ENCODE data around the gene TTLL11. TPM values are rescaled to one million over a fixed set of nuclear protein-coding genes. Genes with fewer than 3 reads are reported as not detected.

The TTLL11 gene
- total RNA-seq, 6 experiments from 2014 or later: 6.9 to 10.2 (median 8.3) TPM

DNA sequence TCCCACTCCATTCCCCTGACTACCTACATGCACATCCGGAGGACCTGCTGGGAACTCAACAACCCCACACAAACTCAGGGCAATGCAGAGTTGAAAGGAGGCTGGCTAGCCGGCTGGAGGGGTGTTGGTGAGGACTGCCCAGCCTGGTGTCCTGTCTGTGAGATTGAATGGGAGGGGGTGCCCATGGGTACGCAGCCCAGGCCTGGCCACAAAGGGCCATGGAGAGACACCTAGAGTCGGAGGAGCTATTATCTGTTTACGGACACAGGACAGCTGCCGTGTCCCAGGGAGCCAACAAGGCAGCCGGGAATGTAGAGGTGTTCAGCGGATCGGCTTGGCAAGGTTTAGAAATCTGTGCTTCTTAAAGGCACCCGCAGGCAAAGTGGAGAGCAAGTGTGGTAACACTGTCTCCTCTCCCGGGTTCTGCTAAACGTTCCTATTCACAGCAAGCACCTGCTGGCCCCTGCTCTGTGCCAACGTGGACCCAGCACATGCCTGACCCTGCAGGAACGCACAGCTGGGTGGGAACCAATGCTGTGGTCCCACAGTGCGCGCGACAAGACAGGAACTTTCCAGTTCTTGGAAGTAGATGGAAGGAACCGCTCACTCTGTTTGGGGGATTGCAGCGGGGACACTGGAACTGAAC, 275.0 kb downstream of the TTLL11 start:
- no peaks in the 10 kb centered on the region for H3K36me3 Mint-ChIP-seq (ENCODE audit: low read depth)
- H3K27me3 Mint-ChIP-seq (ENCODE audit: insufficient read depth): peaks cover 14% of the 10 kb centered on the region
- H3K4me1 Mint-ChIP-seq (ENCODE audit: low read depth): peaks cover 10% of the 10 kb centered on the region; the same call in 1 of the 2 replicates
- H3K9me3 Mint-ChIP-seq: no peaks in the 10 kb centered on the region
- no peak overlapping the region for H3K27ac Mint-ChIP-seq
- DNase-seq: no peak
- H3K4me3 Mint-ChIP-seq: no peak overlapping the region
- TF ChIP-seq, protein P1, sequence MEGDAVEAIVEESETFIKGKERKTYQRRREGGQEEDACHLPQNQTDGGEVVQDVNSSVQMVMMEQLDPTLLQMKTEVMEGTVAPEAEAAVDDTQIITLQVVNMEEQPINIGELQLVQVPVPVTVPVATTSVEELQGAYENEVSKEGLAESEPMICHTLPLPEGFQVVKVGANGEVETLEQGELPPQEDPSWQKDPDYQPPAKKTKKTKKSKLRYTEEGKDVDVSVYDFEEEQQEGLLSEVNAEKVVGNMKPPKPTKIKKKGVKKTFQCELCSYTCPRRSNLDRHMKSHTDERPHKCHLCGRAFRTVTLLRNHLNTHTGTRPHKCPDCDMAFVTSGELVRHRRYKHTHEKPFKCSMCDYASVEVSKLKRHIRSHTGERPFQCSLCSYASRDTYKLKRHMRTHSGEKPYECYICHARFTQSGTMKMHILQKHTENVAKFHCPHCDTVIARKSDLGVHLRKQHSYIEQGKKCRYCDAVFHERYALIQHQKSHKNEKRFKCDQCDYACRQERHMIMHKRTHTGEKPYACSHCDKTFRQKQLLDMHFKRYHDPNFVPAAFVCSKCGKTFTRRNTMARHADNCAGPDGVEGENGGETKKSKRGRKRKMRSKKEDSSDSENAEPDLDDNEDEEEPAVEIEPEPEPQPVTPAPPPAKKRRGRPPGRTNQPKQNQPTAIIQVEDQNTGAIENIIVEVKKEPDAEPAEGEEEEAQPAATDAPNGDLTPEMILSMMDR (IDR thresholded peaks at IDR 0.05): no peak

DNA sequence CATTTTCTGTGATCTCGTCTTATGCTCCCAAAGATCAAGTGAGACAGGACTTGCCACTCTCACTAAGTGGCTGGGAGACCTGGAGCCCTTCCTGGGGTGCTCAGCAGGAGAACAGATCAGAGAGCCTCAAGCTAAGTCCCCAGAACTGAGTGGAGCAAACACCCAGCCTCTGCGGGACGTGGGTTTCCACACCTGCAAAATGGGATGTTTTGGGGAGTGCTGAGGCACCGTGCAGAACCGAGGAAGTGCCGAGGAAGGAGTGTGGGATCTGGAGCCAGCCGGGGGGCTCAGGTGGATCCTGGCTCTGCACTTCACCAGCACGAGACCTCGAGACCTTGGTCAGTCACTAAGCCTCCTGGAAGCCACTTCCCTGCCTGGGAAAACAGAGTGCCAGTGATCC, 275.6 kb downstream of the TTLL11 start:
- Mint-ChIP-seq H3K27ac (no peak overlapping the region), H3K27me3 (ENCODE audit: insufficient read depth) (peaks cover 14% of the 10 kb centered on the region), H3K4me1 (ENCODE audit: low read depth) (peaks cover 10% of the 10 kb centered on the region; the same call in 1 of the 2 replicates), H3K36me3 (ENCODE audit: low read depth) (no peaks in the 10 kb centered on the region), H3K4me3 (no peak overlapping the region), H3K9me3 (no peaks in the 10 kb centered on the region)
- DNase-seq: no peak
- TF ChIP-seq, protein P1 (IDR thresholded peaks at IDR 0.05): no peak

DNA sequence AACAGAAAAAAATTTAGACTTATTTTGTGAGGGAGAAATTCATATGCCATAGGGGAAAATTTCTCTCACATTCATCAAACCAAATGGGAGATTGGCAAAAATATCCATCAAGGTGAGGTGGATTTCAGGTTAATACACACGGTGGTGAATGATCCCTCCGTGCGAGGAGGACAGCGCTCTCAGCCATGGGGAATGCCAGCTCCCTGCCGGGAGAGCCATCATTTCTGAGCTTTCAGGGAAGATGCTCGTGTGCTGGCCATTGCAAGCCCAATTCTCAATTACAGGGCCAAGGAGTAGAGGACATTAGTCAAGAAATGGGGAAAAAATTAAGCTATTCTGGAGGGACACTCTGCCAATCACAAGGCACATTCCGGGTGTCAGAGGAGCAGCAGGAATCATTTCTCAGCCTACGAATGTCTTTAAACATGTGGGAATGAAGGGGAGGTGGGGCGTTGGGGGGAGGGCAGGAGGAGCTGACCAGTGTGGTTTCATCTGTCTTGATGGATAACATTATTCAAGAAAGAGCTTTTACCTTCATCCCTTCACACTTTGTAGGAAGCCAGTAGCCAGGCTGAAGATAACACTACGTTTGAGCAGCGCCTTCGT, 276.2 kb downstream of the TTLL11 start:
- Mint-ChIP-seq H3K4me1 (ENCODE audit: low read depth) (peaks cover 10% of the 10 kb centered on the region; the same call in 1 of the 2 replicates), H3K4me3 (no peak overlapping the region), H3K36me3 (ENCODE audit: low read depth) (no peaks in the 10 kb centered on the region), H3K27ac (no peak overlapping the region), H3K27me3 (ENCODE audit: insufficient read depth) (peaks cover 16% of the 10 kb centered on the region), H3K9me3 (no peaks in the 10 kb centered on the region)
- no peak for DNase-seq
- TF ChIP-seq, protein P1 (IDR thresholded peaks at IDR 0.05): no peak

DNA sequence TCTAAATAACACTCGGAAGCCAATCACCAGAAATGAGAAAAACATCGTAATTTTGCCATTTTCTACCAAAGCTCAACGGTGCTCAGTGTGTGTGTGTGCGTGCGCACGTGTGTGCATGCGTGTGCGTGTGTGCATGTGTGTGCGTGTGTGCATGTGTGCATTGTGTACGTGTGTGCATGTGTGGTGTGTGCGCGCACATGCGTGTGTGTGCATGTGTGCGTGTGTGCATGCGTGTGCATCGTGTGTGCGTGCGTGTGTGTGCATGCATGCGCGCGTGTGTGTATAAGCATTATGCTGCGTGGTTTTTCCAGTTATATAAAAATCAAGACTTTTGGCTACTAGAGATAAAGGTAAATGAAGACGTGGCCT, 276.7 kb downstream of the TTLL11 start:
- H3K4me1 Mint-ChIP-seq (ENCODE audit: low read depth): peaks cover 10% of the 10 kb centered on the region; the same call in 1 of the 2 replicates
- TF ChIP-seq, protein P1 (IDR thresholded peaks at IDR 0.05): no peak
- H3K4me3 Mint-ChIP-seq: no peak overlapping the region
- H3K27me3 Mint-ChIP-seq (ENCODE audit: insufficient read depth): peaks cover 18% of the 10 kb centered on the region
- H3K27ac Mint-ChIP-seq: no peak overlapping the region
- no peaks in the 10 kb centered on the region for H3K36me3 Mint-ChIP-seq (ENCODE audit: low read depth)
- H3K9me3 Mint-ChIP-seq: no peaks in the 10 kb centered on the region
- no peak for DNase-seq

DNA sequence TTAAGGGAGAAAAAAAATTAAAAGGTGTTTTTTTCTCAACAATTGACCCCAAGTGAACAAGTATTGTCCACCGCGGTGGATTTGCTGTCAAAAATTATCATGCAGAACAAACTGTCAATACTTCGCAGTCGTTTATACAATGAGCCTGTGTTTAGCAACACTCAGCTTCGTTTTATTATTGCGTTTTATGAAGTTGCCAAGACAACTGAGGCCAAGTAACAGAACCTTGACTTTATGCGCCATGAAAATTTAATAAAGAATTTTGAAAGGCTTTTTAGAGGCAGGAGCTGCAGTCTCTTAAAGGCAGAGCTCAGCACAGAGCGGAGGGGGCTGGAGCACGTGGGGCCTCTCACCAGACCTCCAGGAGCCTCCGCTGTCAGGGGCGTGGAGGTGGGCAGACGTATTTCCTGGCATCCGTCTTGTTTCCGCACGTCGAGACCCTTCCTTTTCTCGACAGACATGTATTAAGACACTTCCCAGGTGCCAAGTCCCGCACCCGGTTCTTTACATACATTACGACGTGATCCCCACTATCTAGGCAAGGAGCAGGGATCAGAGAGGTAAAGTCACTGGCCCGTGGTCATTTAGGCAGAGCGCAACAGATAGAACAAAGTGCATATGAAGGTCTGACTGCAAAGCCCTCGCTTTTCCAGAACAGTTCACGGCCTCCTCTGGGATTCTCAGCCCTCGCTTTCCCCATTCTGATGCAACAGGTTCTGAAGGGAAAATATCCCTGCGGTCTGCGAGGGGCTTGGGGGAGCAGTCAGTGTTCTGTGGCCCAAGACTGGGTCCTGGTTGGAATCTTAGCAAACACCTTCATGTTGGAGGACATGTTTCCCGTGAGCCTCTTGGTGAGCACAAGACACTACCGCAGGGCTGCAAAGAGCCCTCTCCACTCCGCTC, 277.3 kb downstream of the TTLL11 start:
- H3K27ac Mint-ChIP-seq: no peak overlapping the region
- H3K9me3 Mint-ChIP-seq: no peaks in the 10 kb centered on the region
- TF ChIP-seq, protein P1 (IDR thresholded peaks at IDR 0.05): no peak
- H3K36me3 Mint-ChIP-seq (ENCODE audit: low read depth): no peaks in the 10 kb centered on the region
- peaks cover 18% of the 10 kb centered on the region for H3K27me3 Mint-ChIP-seq (ENCODE audit: insufficient read depth)
- peaks cover 10% of the 10 kb centered on the region; the same call in 1 of the 2 replicates for H3K4me1 Mint-ChIP-seq (ENCODE audit: low read depth)
- no peak for DNase-seq
- no peak overlapping the region for H3K4me3 Mint-ChIP-seq
